GM12878 (cell line): Measurements from ENCODE around the gene PRM2. TPM values are rescaled to one million over a fixed set of nuclear protein-coding genes. Genes with fewer than 3 reads are reported as not detected.

Source experiments
- BCL3 ChIP-seq: IDR thresholded peaks from 2 replicates; pipeline ENCODE4 v1.6.1; 2011; ENCODE audit warnings: borderline replicate concordance, low read depth, mild to moderate bottlenecking, moderate library complexity, low read length; ENCODE audit not compliant: insufficient read depth, poor library complexity, severe bottlenecking
- CBFB ChIP-seq: IDR thresholded peaks from 2 replicates; pipeline ENCODE4 v1.6.1; 2016; ENCODE audit warnings: antibody characterized with exemption, low read depth
- CHD4 ChIP-seq: fragments of 200-600 bp; sonication (generic); IDR thresholded peaks from 2 replicates; pipeline ENCODE4 v1.6.1; 2016; ENCODE audit warnings: mild to moderate bottlenecking
- CREM ChIP-seq: IDR thresholded peaks from 2 replicates; pipeline ENCODE4 v1.6.1; 2014; ENCODE audit warnings: antibody characterized with exemption, low read depth
- ESRRA ChIP-seq: IDR thresholded peaks from 2 replicates; pipeline ENCODE4 v1.6.1; 2012; ENCODE audit warnings: mild to moderate bottlenecking, low read length, improper control_type of control experiment
- ETV6 ChIP-seq, 2 experiments: fragments of 450-650 bp in 1 of 2; IDR thresholded peaks in 1 of 2; conservative IDR thresholded peaks in 1 of 2; 2 replicates each; pipeline ENCODE4 v1.6.1; 2014; ENCODE audit warnings: antibody characterized with exemption in 1 of 2, borderline replicate concordance in 1 of 2, low read depth in 1 of 2, mild to moderate bottlenecking in 1 of 2, moderate library complexity in 1 of 2
- FOS ChIP-seq: IDR thresholded peaks from 3 replicates; pipeline ENCODE4 v1.6.1; 2011; ENCODE audit warnings: borderline replicate concordance; ENCODE audit not compliant: insufficient read length; ENCODE audit errors: extremely low read depth
- HDGF ChIP-seq: fragments of 450-650 bp; IDR thresholded peaks from 2 replicates; pipeline ENCODE4 v1.6.1; 2016; ENCODE audit warnings: antibody characterized with exemption
- IKZF1 ChIP-seq: fragments of 450-650 bp; conservative IDR thresholded peaks from 2 replicates; pipeline ENCODE4 v1.6.1; 2017; ENCODE audit warnings: antibody characterized with exemption, mild to moderate bottlenecking
- JUND ChIP-seq: IDR thresholded peaks from 2 replicates; pipeline ENCODE4 v1.6.1; 2012; ENCODE audit warnings: low read depth, mild to moderate bottlenecking, low read length, improper control_type of control experiment, moderate library complexity
- KLF5 ChIP-seq: fragments of 450-650 bp; IDR thresholded peaks from 2 replicates; pipeline ENCODE4 v1.6.1; 2014; ENCODE audit warnings: mild to moderate bottlenecking; ENCODE audit not compliant: partially characterized antibody
- MAX ChIP-seq: IDR thresholded peaks from 2 replicates; pipeline ENCODE4 v1.6.1; 2012; ENCODE audit warnings: low read depth, low read length, improper control_type of control experiment
- PRDM15 ChIP-seq: fragments of 450-650 bp; formaldehyde crosslinking; IDR thresholded peaks from 2 replicates; pipeline ENCODE4 v1.4.0; 2020; ENCODE audit warnings: mild to moderate bottlenecking, moderate library complexity
- RUNX3 ChIP-seq: IDR thresholded peaks from 2 replicates; pipeline ENCODE4 v1.6.1; 2012; ENCODE audit warnings: low read length, inconsistent platforms
- SREBF1 ChIP-seq: IDR thresholded peaks from 2 replicates; pipeline ENCODE4 v1.6.1; 2012; ENCODE audit warnings: mild to moderate bottlenecking, low read length
- SUPT20H ChIP-seq: IDR thresholded peaks from 2 replicates; pipeline ENCODE4 v1.6.1; 2011; ENCODE audit warnings: low read depth, mild to moderate bottlenecking, low read length, moderate library complexity, borderline replicate concordance; ENCODE audit not compliant: control insufficient read depth
- TCF12 ChIP-seq: IDR thresholded peaks from 2 replicates; pipeline ENCODE4 v1.6.1; 2011; ENCODE audit warnings: low read depth, mild to moderate bottlenecking, low read length
- USF1 ChIP-seq: IDR thresholded peaks from 2 replicates; pipeline ENCODE4 v1.6.1; 2011; ENCODE audit warnings: borderline replicate concordance, low read depth, mild to moderate bottlenecking, moderate library complexity, mixed read lengths, low read length; ENCODE audit not compliant: insufficient read depth; ENCODE audit errors: extremely low read length
- WRNIP1 ChIP-seq: IDR thresholded peaks from 2 replicates; pipeline ENCODE4 v1.6.1; 2011; ENCODE audit warnings: low read depth, low read length, improper control_type of control experiment, borderline replicate concordance
- ZNF687 ChIP-seq: fragments of 450-650 bp; IDR thresholded peaks from 2 replicates; pipeline ENCODE4 v1.6.1; 2017; ENCODE audit warnings: mild to moderate bottlenecking, moderate library complexity
- polyA plus RNA-seq, 11 experiments: library from polyadenylated mRNA; depleted of rRNA in 4 of 11; unstranded in 6 of 11; stranded (reverse) in 5 of 11; fragments of >200 nt; fragmentation: Nextera tagmentation in 4 of 11; fragmentation: Illumina TruSeq in 1 of 11; extraction: Ambion mirVana in 4 of 11; extraction: Trizol in 1 of 11; gene quantifications; 1 replicate in 1 of 11; 2 replicates in 10 of 11; pipeline versions ENCODE4 v1.2.1 to v1.2.3, GENCODE V29; 2011 to 2016; ENCODE audit warnings: inconsistent platforms in 2 of 11, missing spikeins in 2 of 11, low read depth in 1 of 11
- total RNA-seq, 4 experiments: library from RNA; depleted of rRNA in 3 of 4; stranded (reverse); fragments of >200 nt in 3 of 4; fragmentation: Illumina TruSeq in 1 of 4; extraction: Trizol in 1 of 4; gene quantifications; 2 replicates each; pipeline versions ENCODE4 v1.2.1 to v1.2.3, GENCODE V29; 2013 to 2021

The PRM2 gene
- total and polyA plus RNA-seq, 10 of the 15 experiments (the other 5 are each of a cell fraction or from before 2014, with no cell fraction given), result not detected

- TF ChIP-seq FOS (no peak), SREBF1 (0 out of 2 replicates have a peak, but pooled peaks have one; percentile 12), RUNX3 (peak; percentile 96), KLF5 (no peak), JUND (no peak), PRDM15 (CRISPR knock-in tag) (no peak), IKZF1 (peak; percentile 81), WRNIP1 (0 out of 2 replicates have a peak, but pooled peaks have one; percentile 24), CREM (peak; percentile 82; the same call in 1 of the 2 replicates), CBFB (peak; percentile 48), ETV6 (conservative IDR thresholded peaks at IDR 0.05 in 1 of 2, IDR thresholded peaks at IDR 0.05 in 1 of 2; ENCODE audit: borderline replicate concordance in 1 of 2, low read depth in 1 of 2) (peak in 1 of 2 experiments; percentile 84; a peak in 2 of 4 replicates), HDGF (no peak), ESRRA (no peak), SUPT20H (no peak), MAX (no peak), TCF12 (peak; percentile 31; the same call in 1 of the 2 replicates), ZNF687 (no peak; the same call in none of the 2 replicates), BCL3 (peak; percentile 82), USF1 (no peak), CHD4 (no peak)
Observed at GRCh38 chr16:11310997-11311561, 34.8 kb upstream of the PRM2 start (continued).
